ENCODE measurements around the gene HYAL3.

GRCh38 chr3:50272911-50273688 is 26.1 kb downstream of the HYAL3 start:
- TF ChIP-seq CTCF (IDR thresholded peaks at IDR 0.05) (peak; percentile 95), ZFX (IDR thresholded peaks at IDR 0.05; ENCODE audit: borderline replicate concordance) (no peak)
